DND-41 (cell line): ENCODE data around the gene ARIH1.
A peak's percentile ranks its signal among the peaks of the same experiment; 100 is the strongest.

ENCODE experiments used
- ATAC-seq: fragments of 200-7000 bp; cut with Tn5 transposase; 3 replicates; pipeline ENCODE4 v1.9.1; 2021; ENCODE audit warnings: low read depth; ENCODE audit not compliant: insufficient read depth
- DNase-seq: peaks from one replicate; pipeline ENCODE4 v3.0.0-alpha.2; 2020
- H2AFZ ChIP-seq: 2 replicates; pipeline ENCODE4 v1.6.0; 2012; ENCODE audit warnings: low read depth, low read length
- H3K27ac ChIP-seq: 2 replicates; pipeline ENCODE4 v1.5.1; 2012; ENCODE audit warnings: low read length, inconsistent platforms
- H3K27me3 ChIP-seq: fragments of 200-600 bp; sonication (generic); 2 replicates; pipeline ENCODE4 v1.6.0; 2012; ENCODE audit warnings: low read length, mild to moderate bottlenecking, inconsistent platforms; ENCODE audit not compliant: insufficient read depth, poor library complexity
- H3K36me3 ChIP-seq: 2 replicates; pipeline ENCODE4 v1.5.1; 2012; ENCODE audit warnings: low read length, inconsistent platforms; ENCODE audit not compliant: insufficient read depth
- H3K4me1 ChIP-seq: 2 replicates; pipeline ENCODE4 v1.5.1; 2012; ENCODE audit warnings: mild to moderate bottlenecking, low read length; ENCODE audit not compliant: insufficient read depth
- H3K4me2 ChIP-seq: 2 replicates; pipeline ENCODE4 v1.6.0; 2012; ENCODE audit warnings: mild to moderate bottlenecking, moderate library complexity, low read length, inconsistent platforms; ENCODE audit not compliant: insufficient read depth
- H3K4me3 ChIP-seq, 2 experiments: fragments of 200-600 bp in 1 of 2; shearing (Covaris generic) in 1 of 2; 2 replicates each; pipeline ENCODE4 v1.5.1; 2012 to 2016; ENCODE audit warnings: inconsistent platforms in 2 of 2, low read length in 2 of 2, mild to moderate bottlenecking in 2 of 2, low read depth in 1 of 2, moderate library complexity in 1 of 2
- H3K79me2 ChIP-seq: 2 replicates; pipeline ENCODE4 v1.6.0; 2012; ENCODE audit warnings: low read length, inconsistent platforms; ENCODE audit not compliant: insufficient read depth
- H3K9ac ChIP-seq: 2 replicates; pipeline ENCODE4 v1.6.0; 2012; ENCODE audit warnings: low read depth, mild to moderate bottlenecking, inconsistent platforms, low read length, moderate library complexity
- H3K9me3 ChIP-seq: 2 replicates; pipeline ENCODE4 v1.5.1; 2012; ENCODE audit warnings: low read length, moderate library complexity, mild to moderate bottlenecking, inconsistent platforms; ENCODE audit not compliant: insufficient read depth, severe bottlenecking
- H4K20me1 ChIP-seq: 2 replicates; pipeline ENCODE4 v1.6.0; 2012; ENCODE audit warnings: low read length; ENCODE audit not compliant: insufficient read depth
- EZH2 ChIP-seq: IDR thresholded peaks from 3 replicates; pipeline ENCODE4 v1.6.1; 2012; ENCODE audit warnings: borderline replicate concordance, low read depth, mild to moderate bottlenecking, moderate library complexity, low read length, inconsistent platforms; ENCODE audit not compliant: severe bottlenecking
- TF ChIP-seq, protein P1 (sequence below): IDR thresholded peaks from 2 replicates; pipeline ENCODE4 v1.5.1; 2012; ENCODE audit warnings: borderline replicate concordance, low read length, moderate library complexity, mild to moderate bottlenecking; ENCODE audit not compliant: poor library complexity, severe bottlenecking; ENCODE audit errors: extremely low read depth

ARIH1 gene

GRCh38 chr15:72502220-72502809 is 28.2 kb downstream of the ARIH1 start:
- H3K27me3 ChIP-seq, result no peaks in the 10 kb centered on the region

DNA sequence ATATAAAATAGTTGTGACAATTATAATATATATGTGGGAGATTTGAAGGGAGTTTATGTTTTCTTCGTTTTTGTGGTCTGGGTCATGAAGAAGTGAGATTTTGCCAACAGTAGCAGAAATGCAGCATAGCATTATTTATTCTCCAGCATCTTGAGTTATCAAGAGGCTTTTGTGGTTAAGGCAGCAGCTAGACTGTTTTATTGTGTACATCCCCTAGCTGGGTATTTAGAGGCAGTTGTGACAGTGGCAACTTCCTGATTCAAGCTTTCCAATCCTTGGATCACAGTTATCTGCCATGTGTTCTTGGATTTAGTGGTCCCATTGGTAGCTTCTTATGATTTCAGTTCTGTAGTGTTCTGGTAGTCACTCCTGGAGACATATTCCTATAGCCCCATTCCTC is 29.0 kb downstream of the ARIH1 start:
- H3K4me2 ChIP-seq, result no peak overlapping the region
- TF ChIP-seq EZH2, result no peak
- TF ChIP-seq, protein P1, sequence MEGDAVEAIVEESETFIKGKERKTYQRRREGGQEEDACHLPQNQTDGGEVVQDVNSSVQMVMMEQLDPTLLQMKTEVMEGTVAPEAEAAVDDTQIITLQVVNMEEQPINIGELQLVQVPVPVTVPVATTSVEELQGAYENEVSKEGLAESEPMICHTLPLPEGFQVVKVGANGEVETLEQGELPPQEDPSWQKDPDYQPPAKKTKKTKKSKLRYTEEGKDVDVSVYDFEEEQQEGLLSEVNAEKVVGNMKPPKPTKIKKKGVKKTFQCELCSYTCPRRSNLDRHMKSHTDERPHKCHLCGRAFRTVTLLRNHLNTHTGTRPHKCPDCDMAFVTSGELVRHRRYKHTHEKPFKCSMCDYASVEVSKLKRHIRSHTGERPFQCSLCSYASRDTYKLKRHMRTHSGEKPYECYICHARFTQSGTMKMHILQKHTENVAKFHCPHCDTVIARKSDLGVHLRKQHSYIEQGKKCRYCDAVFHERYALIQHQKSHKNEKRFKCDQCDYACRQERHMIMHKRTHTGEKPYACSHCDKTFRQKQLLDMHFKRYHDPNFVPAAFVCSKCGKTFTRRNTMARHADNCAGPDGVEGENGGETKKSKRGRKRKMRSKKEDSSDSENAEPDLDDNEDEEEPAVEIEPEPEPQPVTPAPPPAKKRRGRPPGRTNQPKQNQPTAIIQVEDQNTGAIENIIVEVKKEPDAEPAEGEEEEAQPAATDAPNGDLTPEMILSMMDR, result no peak
- H3K4me1 ChIP-seq, result no peaks in the 10 kb centered on the region
- H2AFZ ChIP-seq, result no peak overlapping the region
- no peaks in the 10 kb centered on the region for H3K9me3 ChIP-seq
- peaks cover 99% of the 10 kb centered on the region for H3K79me2 ChIP-seq
- H3K9ac ChIP-seq, result no peak overlapping the region
- H4K20me1 ChIP-seq, result peaks cover 51% of the 10 kb centered on the region
- H3K36me3 ChIP-seq, result peaks cover 16% of the 10 kb centered on the region
- no peak for DNase-seq
- H3K27ac ChIP-seq, result peak overlapping the region; percentile 5; the same call in 1 of the 2 replicates
- 0 out of 3 replicates have a peak, but pooled peaks have one; percentile 39 for ATAC-seq
- H3K27me3 ChIP-seq, result no peaks in the 10 kb centered on the region
- H3K4me3 ChIP-seq, result no peak overlapping the region

More at GRCh38 chr15:72502220-72502809, 28.2 kb downstream of the ARIH1 start:
- no peak for TF ChIP-seq EZH2
- TF ChIP-seq, protein P1, result no peak
- no peak overlapping the region for H3K4me2 ChIP-seq
- ATAC-seq, result no peak
- no peak overlapping the region for H3K9ac ChIP-seq
- peaks cover 99% of the 10 kb centered on the region for H3K79me2 ChIP-seq
- H3K4me3 ChIP-seq, result no peak overlapping the region
- H3K36me3 ChIP-seq, result peaks cover 16% of the 10 kb centered on the region
- no peaks in the 10 kb centered on the region for H3K9me3 ChIP-seq
- H4K20me1 ChIP-seq, result peaks cover 54% of the 10 kb centered on the region
- no peaks in the 10 kb centered on the region for H3K4me1 ChIP-seq
- no peak overlapping the region for H3K27ac ChIP-seq
- no peak overlapping the region for H2AFZ ChIP-seq
- DNase-seq, result no peak

GRCh38 chr15:72507402-72508092 is 33.4 kb downstream of the ARIH1 start:
- Histone ChIP-seq H3K9ac (no peak overlapping the region), H3K9me3 (no peaks in the 10 kb centered on the region), H3K27me3 (no peaks in the 10 kb centered on the region), H4K20me1 (peaks cover 45% of the 10 kb centered on the region), H2AFZ (no peak overlapping the region), H3K27ac (no peak overlapping the region), H3K36me3 (peaks cover 8% of the 10 kb centered on the region; the same call in 1 of the 2 replicates), H3K4me2 (no peak overlapping the region), H3K4me3 (no peak overlapping the region), H3K79me2 (peaks cover 97% of the 10 kb centered on the region), H3K4me1 (no peaks in the 10 kb centered on the region)
- no peak for TF ChIP-seq EZH2
- TF ChIP-seq, protein P1, result no peak
- no peak for ATAC-seq
- no peak for DNase-seq
